H1 (cell line): Measurements from ENCODE around the gene UVRAG. TPM values are rescaled to one million over a fixed set of nuclear protein-coding genes. Genes with fewer than 3 reads are reported as not detected.

Source experiments
- CTCF ChIA-PET: fragments of 300-600 bp; sonication (Branson Sonifier 250); formaldehyde crosslinking; loops from one replicate; lab custom pipeline; 2021; ENCODE audit not compliant: partially characterized antibody; lab: Charles Lee
- POLR2A ChIA-PET: fragments of 300-600 bp; sonication (Branson Sonifier 250); formaldehyde crosslinking; loops from one replicate; lab custom pipeline; 2021; ENCODE audit warnings: inconsistent platforms; ENCODE audit not compliant: partially characterized antibody; lab: Charles Lee
- DNase-seq, 2 experiments: peaks; one replicate each; pipeline versions ENCODE4 v3.0.0 to v3.0.0-alpha.2; 2010 to 2022; ENCODE audit warnings: low spot score in 2 of 2, low read depth in 1 of 2, mixed read lengths in 1 of 2
- FAIRE-seq: peaks from 2 replicates; lab custom pipeline; 2011; peaks lifted over from hg19 to GRCh38; lab: Jason Lieb, UNC
- H2AFZ ChIP-seq: 2 replicates; pipeline ENCODE4 v1.8.1; 2012; ENCODE audit warnings: low read length, inconsistent platforms
- H2AK5ac ChIP-seq: 2 replicates; pipeline ENCODE4 v1.6.1; 2013; ENCODE audit warnings: low read depth, low read length
- H2BK120ac ChIP-seq: replicated peaks from 2 replicates; pipeline ENCODE3; 2013; ENCODE audit warnings: low read depth, low read length, inconsistent platforms
- H2BK12ac ChIP-seq: 2 replicates; pipeline ENCODE4 v1.6.1; 2013; ENCODE audit warnings: low read depth, low read length
- H2BK15ac ChIP-seq: 2 replicates; pipeline ENCODE4 v1.6.1; 2013; ENCODE audit warnings: low read length
- H2BK20ac ChIP-seq: 2 replicates; pipeline ENCODE4 v1.6.1; 2013; ENCODE audit warnings: low read length
- H2BK5ac ChIP-seq: 2 replicates; pipeline ENCODE4 v1.6.1; 2013; ENCODE audit warnings: low read depth, low read length
- H3K14ac ChIP-seq: 2 replicates; pipeline ENCODE4 v1.6.1; 2013; ENCODE audit warnings: inconsistent platforms; ENCODE audit not compliant: insufficient read length
- H3K18ac ChIP-seq: 2 replicates; pipeline ENCODE4 v1.6.1; 2013; ENCODE audit warnings: low read length; ENCODE audit errors: extremely low read depth
- H3K23ac ChIP-seq: 2 replicates; pipeline ENCODE4 v1.6.1; 2013; ENCODE audit warnings: inconsistent platforms; ENCODE audit not compliant: insufficient read length
- H3K23me2 ChIP-seq: 2 replicates; pipeline ENCODE4 v1.6.1; 2013; ENCODE audit warnings: low read depth, low read length
- H3K27ac ChIP-seq: 2 replicates; pipeline ENCODE4 v1.6.1; 2011; ENCODE audit warnings: low read depth, low read length, inconsistent platforms
- H3K27me3 ChIP-seq, 4 experiments: replicated peaks in 1 of 4; 1 replicate in 1 of 4; 2 replicates in 3 of 4; pipeline versions ENCODE4 v1.6.1 to v1.8.1; 2011 to 2013; ENCODE audit warnings: low read length in 3 of 4, mild to moderate bottlenecking in 3 of 4, inconsistent platforms in 2 of 4, mixed read lengths in 2 of 4, moderate library complexity in 1 of 4; ENCODE audit not compliant: control insufficient read depth in 3 of 4, insufficient read depth in 3 of 4; ENCODE audit errors: extremely low read depth in 1 of 4
- H3K36me3 ChIP-seq, 4 experiments: 2 replicates each; pipeline versions ENCODE4 v1.6.1 to v1.8.1; 2011 to 2013; ENCODE audit warnings: mild to moderate bottlenecking in 4 of 4, low read length in 3 of 4, moderate library complexity in 2 of 4, control low read depth in 1 of 4, inconsistent platforms in 1 of 4; ENCODE audit not compliant: insufficient read depth in 4 of 4, control insufficient read depth in 2 of 4
- H3K4ac ChIP-seq: replicated peaks from 2 replicates; pipeline ENCODE3; 2013; ENCODE audit warnings: low read length, low read depth, mixed read lengths, inconsistent platforms; ENCODE audit not compliant: insufficient read length
- H3K4me1 ChIP-seq, 4 experiments: replicated peaks in 1 of 4; 1 replicate in 1 of 4; 2 replicates in 3 of 4; pipeline versions ENCODE4 v1.6.1 to v1.8.1; 2011 to 2013; ENCODE audit warnings: low read length in 3 of 4, inconsistent platforms in 2 of 4, mixed read lengths in 1 of 4; ENCODE audit not compliant: insufficient read depth in 4 of 4, control insufficient read depth in 3 of 4
- H3K4me2 ChIP-seq, 2 experiments: 2 replicates each; pipeline versions ENCODE4 v1.6.1 to v1.8.1; 2011 to 2013; ENCODE audit warnings: low read depth in 2 of 2, low read length in 2 of 2, control low read depth in 1 of 2, inconsistent platforms in 1 of 2, mild to moderate bottlenecking in 1 of 2; ENCODE audit not compliant: insufficient read depth in 1 of 2
- H3K4me3 ChIP-seq, 4 experiments: fragments of 200-600, 300-600 bp in 1 of 4; sonication (generic), shearing (Covaris generic), sonication (Bioruptor Twin) in 1 of 4; 2 replicates each; pipeline versions ENCODE4 v1.5.1 to v1.8.1; 2011 to 2016; ENCODE audit warnings: low read length in 4 of 4, low read depth in 3 of 4, control low read depth in 2 of 4, inconsistent platforms in 2 of 4, mild to moderate bottlenecking in 2 of 4, mixed read lengths in 1 of 4, moderate library complexity in 1 of 4; ENCODE audit not compliant: insufficient read depth in 2 of 4; ENCODE audit errors: extremely low read depth in 1 of 4
- H3K56ac ChIP-seq: replicated peaks from 2 replicates; pipeline ENCODE3; 2013; ENCODE audit warnings: low read depth, mild to moderate bottlenecking, mixed read lengths, low read length, inconsistent platforms; ENCODE audit not compliant: insufficient read length
- H3K79me1 ChIP-seq: 2 replicates; pipeline ENCODE4 v1.6.1; 2013; ENCODE audit warnings: low read depth, low read length, control low read depth
- H3K79me2 ChIP-seq, 2 experiments: 2 replicates each; pipeline versions ENCODE4 v1.6.1 to v1.8.1; 2012 to 2013; ENCODE audit warnings: low read length in 2 of 2, mild to moderate bottlenecking in 2 of 2, inconsistent platforms in 1 of 2; ENCODE audit not compliant: insufficient read depth in 2 of 2, control insufficient read depth in 1 of 2
- H3K9ac ChIP-seq, 4 experiments: replicated peaks in 1 of 4; 1 replicate in 1 of 4; 2 replicates in 3 of 4; pipeline versions ENCODE4 v1.6.1 to v1.8.1; 2011 to 2013; ENCODE audit warnings: low read depth in 3 of 4, low read length in 3 of 4, control low read depth in 2 of 4, mild to moderate bottlenecking in 2 of 4, moderate library complexity in 2 of 4, inconsistent platforms in 1 of 4; ENCODE audit errors: extremely low read depth in 1 of 4
- H3K9me3 ChIP-seq, 2 experiments: 2 replicates each; pipeline versions ENCODE4 v1.6.1 to v1.8.1; 2012 to 2013; ENCODE audit warnings: mild to moderate bottlenecking in 2 of 2, moderate library complexity in 2 of 2, control low read depth in 1 of 2, inconsistent platforms in 1 of 2, low read depth in 1 of 2, low read length in 1 of 2, mixed read lengths in 1 of 2; ENCODE audit not compliant: insufficient read depth in 2 of 2
- H4K20me1 ChIP-seq, 2 experiments: replicated peaks in 1 of 2; 2 replicates each; pipeline versions ENCODE3 to v1.8.1; 2011 to 2013; ENCODE audit warnings: inconsistent platforms in 2 of 2, low read length in 2 of 2, mild to moderate bottlenecking in 1 of 2; ENCODE audit not compliant: insufficient read depth in 2 of 2, control insufficient read depth in 1 of 2
- H4K5ac ChIP-seq: 2 replicates; pipeline ENCODE4 v1.6.1; 2013; ENCODE audit warnings: low read length, low read depth, mixed read lengths, inconsistent platforms; ENCODE audit not compliant: insufficient read length
- H4K8ac ChIP-seq: 2 replicates; pipeline ENCODE4 v1.8.0; 2013; ENCODE audit warnings: mild to moderate bottlenecking, moderate library complexity, low read length, inconsistent platforms; ENCODE audit not compliant: insufficient read depth; ENCODE audit errors: extremely low read depth
- H4K91ac ChIP-seq: replicated peaks from 2 replicates; pipeline ENCODE3; 2013; ENCODE audit warnings: low read length, mixed read lengths, inconsistent platforms; ENCODE audit not compliant: insufficient read length
- GABPA ChIP-seq: IDR thresholded peaks from 2 replicates; pipeline ENCODE4 v1.6.1; 2011; ENCODE audit warnings: mild to moderate bottlenecking, low read length, moderate library complexity, borderline replicate concordance; ENCODE audit not compliant: insufficient read depth
- POLR2AphosphoS5 ChIP-seq: IDR thresholded peaks from 2 replicates; pipeline ENCODE4 v1.6.1; 2011; ENCODE audit warnings: low read depth, low read length
- polyA plus RNA-seq, 7 experiments: library from polyadenylated mRNA; depleted of rRNA in 3 of 7; stranded (reverse) in 5 of 7; unstranded in 2 of 7; fragments of >200 nt in 5 of 7; fragments of 200-250 nt in 2 of 7; gene quantifications; 1 replicate in 5 of 7; 2 replicates in 1 of 7; 4 replicates in 1 of 7; pipeline versions ENCODE4 v1.2.1 to v1.2.3, GENCODE V29; 2011 to 2013; ENCODE audit warnings: missing spikeins in 2 of 7, mixed read lengths in 2 of 7
- total RNA-seq: library from RNA; stranded (reverse); fragmentation: NEBNext Ultra II Directional; extraction: Animal tissue kit (Norgen Biotek cat#: 25700); gene quantifications from 2 replicates; pipeline ENCODE4 v1.2.1, GENCODE V29; 2021

The UVRAG gene
- total and polyA plus RNA-seq, 2 of the 8 experiments (the other 6 are each of a cell fraction or from before 2014, with no cell fraction given) = 5.5 to 14.7 TPM

GRCh38 chr11:75966537-75967287, 151.7 kb downstream of the UVRAG start:
- Histone ChIP-seq H2AK5ac (no peak overlapping the region), H3K79me1 (no peaks in the 10 kb centered on the region), H3K27me3 (no peaks in the 10 kb centered on the region), H3K79me2 (no peaks in the 10 kb centered on the region), H3K27ac (no peak overlapping the region), H4K8ac (no peak overlapping the region), H2BK120ac (no peak overlapping the region), H2BK20ac (no peak overlapping the region), H3K4me2 (no peak overlapping the region), H3K4me1 (no peaks in the 10 kb centered on the region; a peak in 1 of 7 replicates), H2AFZ (no peak overlapping the region), H3K18ac (no peak overlapping the region), H2BK12ac (no peak overlapping the region), H3K4ac (no peak overlapping the region), H3K23me2 (no peaks in the 10 kb centered on the region), H3K4me3 (no peak overlapping the region), H3K56ac (no peak overlapping the region), H4K5ac (no peak overlapping the region), H3K23ac (no peak overlapping the region), H4K20me1 (peaks cover 0 to 2% of the 10 kb centered on the region in 2 experiments), H3K36me3 (no peaks in the 10 kb centered on the region), H3K9me3 (no peaks in the 10 kb centered on the region; a peak in 1 of 4 replicates), H2BK15ac (no peak overlapping the region), H2BK5ac (no peak overlapping the region), H3K14ac (no peak overlapping the region), H4K91ac (no peak overlapping the region), H3K9ac (no peak overlapping the region)
- ChIA-PET POLR2A (interaction anchor here (2.1 kb wide), 1 partner anchor 13 kb away, joined by 10 read pairs; no protein-coding TSS in a partner anchor), CTCF (no interaction called here)
- DNase-seq = no peak
- TF ChIP-seq POLR2AphosphoS5 (no peak), GABPA (no peak)
- FAIRE-seq = no peak
